MCF 10A (cell line): ENCODE measurements around the gene ASB6. TPM values are rescaled to one million over a fixed set of nuclear protein-coding genes. Genes with fewer than 3 reads are reported as not detected.

Experiments used
- BruUV-seq: library from RNA; stranded (reverse); fragments of 400-500 nt; replicated peaks from 2 replicates; lab custom pipeline; 2021; lab: Mats Ljungman, UMichigan
- CTCF ChIA-PET: fragments of 300-600 bp; sonication (Branson Sonifier 250); formaldehyde crosslinking; extraction: SDS; loops from one replicate; lab custom pipeline; 2021; ENCODE audit warnings: antibody characterized with exemption, inconsistent platforms; lab: Yijun Ruan, JAX
- POLR2A ChIA-PET: fragments of 300-600, 350-650 bp; sonication (Branson Sonifier 250); formaldehyde crosslinking; extraction: SDS; loops from one replicate; lab custom pipeline; 2020; ENCODE audit warnings: antibody characterized with exemption, inconsistent platforms; lab: Yijun Ruan, JAX
- DNase-seq: peaks from one replicate; pipeline ENCODE4 v3.0.0-alpha.2; 2018; ENCODE audit not compliant: unreplicated experiment
- H3K27ac Mint-ChIP-seq: one replicate; pipeline ENCODE4 v1.8.0; 2022; ENCODE audit warnings: mild to moderate bottlenecking, low read depth, mixed read lengths; ENCODE audit not compliant: unreplicated experiment
- H3K27me3 Mint-ChIP-seq: one replicate; pipeline ENCODE4 v1.8.0; 2022; ENCODE audit warnings: mixed read lengths; ENCODE audit not compliant: insufficient read depth, unreplicated experiment
- H3K36me3 Mint-ChIP-seq: one replicate; pipeline ENCODE4 v1.8.0; 2022; ENCODE audit warnings: mild to moderate bottlenecking, moderate library complexity, mixed read lengths; ENCODE audit not compliant: insufficient read depth, unreplicated experiment
- H3K4me1 Mint-ChIP-seq: one replicate; pipeline ENCODE4 v1.8.0; 2022; ENCODE audit warnings: mixed read lengths; ENCODE audit not compliant: insufficient read depth, unreplicated experiment
- H3K4me3 Mint-ChIP-seq: one replicate; pipeline ENCODE4 v1.8.0; 2022; ENCODE audit warnings: mild to moderate bottlenecking, moderate library complexity, mixed read lengths; ENCODE audit not compliant: unreplicated experiment
- H3K9me3 Mint-ChIP-seq: one replicate; pipeline ENCODE4 v1.8.0; 2022; ENCODE audit warnings: mixed read lengths; ENCODE audit not compliant: unreplicated experiment
- intact Hi-C: fragments of 100-400 bp; cut with micrococcal nuclease; formaldehyde crosslinking; loops from 2 replicates; pipeline ENCODE4 v1.14.1; 2022
- total RNA-seq: library from RNA; stranded (reverse); gene quantifications from 2 replicates; pipeline ENCODE4 v1.2.3, GENCODE V29; 2022
- TF ChIP-seq, protein P1 (sequence below): fragments of 200-600 bp; IDR thresholded peaks from one replicate; pipeline ENCODE4 v1.8.0; 2022; ENCODE audit warnings: antibody characterized with exemption, mild to moderate bottlenecking; ENCODE audit not compliant: unreplicated experiment

Gene ASB6
- total RNA-seq, 1 experiment from 2014 or later, result 14.4 TPM

DNA sequence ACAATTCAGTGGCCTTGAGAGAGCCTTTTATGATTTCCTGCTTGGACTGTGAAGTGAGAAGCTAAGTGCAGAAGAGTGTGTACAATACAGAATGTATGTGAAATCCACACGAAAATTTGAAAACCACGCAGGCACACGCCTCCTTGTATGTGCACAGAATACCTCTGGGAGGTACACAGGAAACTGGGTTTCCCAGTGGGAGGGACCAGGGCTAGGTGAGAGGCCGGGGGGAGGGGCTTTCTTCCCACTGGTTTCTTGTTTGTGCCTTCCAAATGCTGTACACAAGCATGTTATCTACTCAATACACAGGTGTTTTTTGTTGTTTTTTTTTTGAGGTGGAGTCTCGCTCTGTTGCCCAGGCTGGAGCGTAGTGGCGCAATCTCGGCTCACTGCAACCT, 37.2 kb downstream of the ASB6 start:
- H3K27ac Mint-ChIP-seq, result no peak overlapping the region
- H3K4me3 Mint-ChIP-seq, result no peak overlapping the region
- no peak for DNase-seq
- peaks cover 13% of the 10 kb centered on the region for H3K4me1 Mint-ChIP-seq
- BruUV-seq, result no TSS peak
- TF ChIP-seq, protein P1, sequence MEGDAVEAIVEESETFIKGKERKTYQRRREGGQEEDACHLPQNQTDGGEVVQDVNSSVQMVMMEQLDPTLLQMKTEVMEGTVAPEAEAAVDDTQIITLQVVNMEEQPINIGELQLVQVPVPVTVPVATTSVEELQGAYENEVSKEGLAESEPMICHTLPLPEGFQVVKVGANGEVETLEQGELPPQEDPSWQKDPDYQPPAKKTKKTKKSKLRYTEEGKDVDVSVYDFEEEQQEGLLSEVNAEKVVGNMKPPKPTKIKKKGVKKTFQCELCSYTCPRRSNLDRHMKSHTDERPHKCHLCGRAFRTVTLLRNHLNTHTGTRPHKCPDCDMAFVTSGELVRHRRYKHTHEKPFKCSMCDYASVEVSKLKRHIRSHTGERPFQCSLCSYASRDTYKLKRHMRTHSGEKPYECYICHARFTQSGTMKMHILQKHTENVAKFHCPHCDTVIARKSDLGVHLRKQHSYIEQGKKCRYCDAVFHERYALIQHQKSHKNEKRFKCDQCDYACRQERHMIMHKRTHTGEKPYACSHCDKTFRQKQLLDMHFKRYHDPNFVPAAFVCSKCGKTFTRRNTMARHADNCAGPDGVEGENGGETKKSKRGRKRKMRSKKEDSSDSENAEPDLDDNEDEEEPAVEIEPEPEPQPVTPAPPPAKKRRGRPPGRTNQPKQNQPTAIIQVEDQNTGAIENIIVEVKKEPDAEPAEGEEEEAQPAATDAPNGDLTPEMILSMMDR, result no peak
- H3K9me3 Mint-ChIP-seq, result no peaks in the 10 kb centered on the region
- ChIA-PET POLR2A (interaction anchor here (1.4 kb wide), 1 partner anchor 465 kb away, joined by 4 read pairs; no protein-coding TSS in a partner anchor), CTCF (no interaction called here)
- H3K27me3 Mint-ChIP-seq, result no peaks in the 10 kb centered on the region
- H3K36me3 Mint-ChIP-seq, result no peaks in the 10 kb centered on the region
- intact Hi-C loops, result loop anchor here (5.0 kb wide), 2 partner anchors 117 to 272 kb away; no protein-coding TSS in a partner anchor

- TF ChIP-seq, protein P1, result no peak
- ChIA-PET POLR2A (interaction anchor here (0.8 to 1.4 kb wide), 2 partner anchors 464 to 465 kb away, joined by 3 to 4 read pairs; no protein-coding TSS in a partner anchor), CTCF (interaction anchor here (0.7 kb wide), 1 partner anchor 17 kb away, joined by 3 read pairs; no protein-coding TSS in a partner anchor)
- no peak for DNase-seq
- Mint-ChIP-seq H3K27ac (no peak overlapping the region), H3K4me3 (no peak overlapping the region), H3K4me1 (peaks cover 13% of the 10 kb centered on the region), H3K36me3 (no peaks in the 10 kb centered on the region), H3K9me3 (no peaks in the 10 kb centered on the region), H3K27me3 (no peaks in the 10 kb centered on the region)
- intact Hi-C loops, result no loop called here
- BruUV-seq, result no TSS peak
Observed at GRCh38 chr9:129604056-129604765, 37.7 kb downstream of the ASB6 start.

DNA sequence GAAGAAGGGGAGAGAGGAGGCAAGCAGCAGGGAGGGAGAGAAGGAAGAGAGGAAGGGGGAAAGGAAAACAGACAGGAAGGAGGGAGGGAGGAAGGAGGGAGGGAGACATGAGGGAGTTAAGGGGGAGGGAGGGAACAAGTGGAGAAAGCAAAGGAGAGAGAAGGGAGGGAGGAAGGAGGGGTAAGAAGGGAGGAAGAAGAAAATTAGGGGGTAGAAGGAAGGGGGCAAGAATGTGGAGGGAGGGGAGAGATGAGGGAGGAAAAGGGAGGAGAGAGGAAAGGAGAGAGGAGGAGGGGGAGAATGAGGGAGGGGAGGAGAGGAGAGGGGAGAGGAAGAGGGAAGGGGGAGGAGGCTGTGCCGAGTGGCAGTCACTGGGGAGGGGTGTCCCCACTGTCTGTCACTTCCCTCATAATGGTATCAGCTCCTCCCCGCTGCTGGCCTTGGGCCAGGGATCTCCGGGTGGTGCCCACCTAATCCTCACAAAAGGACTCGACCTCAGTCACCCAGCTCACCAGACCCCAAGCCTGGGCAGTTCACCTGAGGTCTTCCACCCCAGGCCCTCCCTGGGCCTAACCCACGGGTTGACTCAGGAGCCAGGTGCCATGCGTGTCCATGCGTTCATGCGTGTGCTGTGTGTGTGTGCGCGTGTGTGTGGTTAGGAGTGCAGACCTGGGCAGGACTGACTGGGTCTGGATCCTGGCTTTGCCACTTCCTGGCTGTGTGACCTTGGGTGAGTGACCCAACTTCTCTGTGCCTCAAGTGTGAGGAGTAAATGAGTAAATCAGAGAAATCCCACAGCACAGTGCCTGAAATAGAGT, 39.1 kb downstream of the ASB6 start:
- no peak for DNase-seq
- peaks cover 7% of the 10 kb centered on the region for H3K4me1 Mint-ChIP-seq
- no peaks in the 10 kb centered on the region for H3K9me3 Mint-ChIP-seq
- POLR2A ChIA-PET, result interaction anchor here (0.8 to 1.4 kb wide), 2 partner anchors 433 to 463 kb away, joined by 3 to 4 read pairs; no protein-coding TSS in a partner anchor
- no peaks in the 10 kb centered on the region for H3K36me3 Mint-ChIP-seq
- no peak overlapping the region for H3K4me3 Mint-ChIP-seq
- BruUV-seq, result no TSS peak
- TF ChIP-seq, protein P1, result no peak
- H3K27me3 Mint-ChIP-seq, result no peaks in the 10 kb centered on the region
- H3K27ac Mint-ChIP-seq, result no peak overlapping the region
- CTCF ChIA-PET, result interaction anchor here (0.6 to 1.2 kb wide), 4 partner anchors 11 to 428 kb away, joined by 3 to 4 read pairs (median 3); no protein-coding TSS in a partner anchor
- intact Hi-C loops, result no loop called here

GRCh38 chr9:129601082-129601674, 40.8 kb downstream of the ASB6 start:
- no peaks in the 10 kb centered on the region for H3K36me3 Mint-ChIP-seq
- no peaks in the 10 kb centered on the region for H3K27me3 Mint-ChIP-seq
- intact Hi-C loops, result no loop called here
- no peak for DNase-seq
- H3K4me1 Mint-ChIP-seq, result no peaks in the 10 kb centered on the region
- CTCF ChIA-PET, result interaction anchor here (0.6 kb wide), 1 partner anchor 224 kb away, joined by 3 read pairs; no protein-coding TSS in a partner anchor
- H3K4me3 Mint-ChIP-seq, result no peak overlapping the region
- POLR2A ChIA-PET, result no interaction called here
- BruUV-seq, result no TSS peak
- TF ChIP-seq, protein P1, result no peak
- no peaks in the 10 kb centered on the region for H3K9me3 Mint-ChIP-seq
- H3K27ac Mint-ChIP-seq, result no peak overlapping the region
